GM12873 (cell line): ENCODE results near the gene KCNJ8.

ENCODE experiments used
- TF ChIP-seq, protein P1 (sequence below): IDR thresholded peaks from 2 replicates; pipeline ENCODE4 v1.5.1; 2012; ENCODE audit warnings: low read depth, mild to moderate bottlenecking, moderate library complexity, low read length, control low read depth; ENCODE audit not compliant: insufficient read depth; ENCODE audit errors: missing control alignments

KCNJ8 gene

DNA sequence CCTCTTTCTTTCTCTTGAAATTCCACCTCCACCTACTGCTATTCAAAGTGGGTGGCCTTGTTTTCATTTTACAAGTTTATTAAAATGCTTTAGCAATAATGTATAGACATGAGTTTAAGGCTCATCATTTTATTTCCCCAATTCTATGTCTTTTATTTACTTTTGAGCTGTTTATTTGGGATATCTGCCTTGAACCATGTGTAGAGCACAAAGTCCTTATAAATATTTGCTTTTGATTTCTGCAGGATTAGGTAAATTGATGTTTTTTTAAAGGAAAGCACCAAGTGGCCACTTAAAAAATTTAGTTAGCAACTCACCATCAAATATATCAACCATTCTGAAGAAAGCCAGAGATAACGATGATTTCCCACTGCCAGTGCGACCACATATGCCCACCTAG is 39.8 kb upstream of the KCNJ8 start:
- TF ChIP-seq, protein P1, sequence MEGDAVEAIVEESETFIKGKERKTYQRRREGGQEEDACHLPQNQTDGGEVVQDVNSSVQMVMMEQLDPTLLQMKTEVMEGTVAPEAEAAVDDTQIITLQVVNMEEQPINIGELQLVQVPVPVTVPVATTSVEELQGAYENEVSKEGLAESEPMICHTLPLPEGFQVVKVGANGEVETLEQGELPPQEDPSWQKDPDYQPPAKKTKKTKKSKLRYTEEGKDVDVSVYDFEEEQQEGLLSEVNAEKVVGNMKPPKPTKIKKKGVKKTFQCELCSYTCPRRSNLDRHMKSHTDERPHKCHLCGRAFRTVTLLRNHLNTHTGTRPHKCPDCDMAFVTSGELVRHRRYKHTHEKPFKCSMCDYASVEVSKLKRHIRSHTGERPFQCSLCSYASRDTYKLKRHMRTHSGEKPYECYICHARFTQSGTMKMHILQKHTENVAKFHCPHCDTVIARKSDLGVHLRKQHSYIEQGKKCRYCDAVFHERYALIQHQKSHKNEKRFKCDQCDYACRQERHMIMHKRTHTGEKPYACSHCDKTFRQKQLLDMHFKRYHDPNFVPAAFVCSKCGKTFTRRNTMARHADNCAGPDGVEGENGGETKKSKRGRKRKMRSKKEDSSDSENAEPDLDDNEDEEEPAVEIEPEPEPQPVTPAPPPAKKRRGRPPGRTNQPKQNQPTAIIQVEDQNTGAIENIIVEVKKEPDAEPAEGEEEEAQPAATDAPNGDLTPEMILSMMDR: no peak

DNA sequence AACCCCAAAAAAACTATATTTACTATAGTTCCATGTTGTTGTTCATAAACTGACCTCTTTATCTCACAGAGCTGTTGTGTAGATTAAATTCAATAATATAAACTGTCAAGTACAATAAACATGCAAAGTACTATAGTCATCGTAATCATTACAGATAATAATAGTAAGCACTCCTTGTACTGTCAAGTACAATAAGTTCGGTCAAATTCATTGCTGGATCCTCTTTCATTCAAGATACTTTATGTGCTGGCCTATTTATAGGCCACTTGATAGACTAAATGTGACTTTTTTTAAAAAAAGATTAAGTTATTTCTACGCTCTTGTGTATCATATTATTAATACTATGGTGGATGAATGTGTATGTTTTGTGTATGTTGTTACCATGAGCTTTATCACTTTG is 39.2 kb upstream of the KCNJ8 start:
- TF ChIP-seq, protein P1: no peak

DNA sequence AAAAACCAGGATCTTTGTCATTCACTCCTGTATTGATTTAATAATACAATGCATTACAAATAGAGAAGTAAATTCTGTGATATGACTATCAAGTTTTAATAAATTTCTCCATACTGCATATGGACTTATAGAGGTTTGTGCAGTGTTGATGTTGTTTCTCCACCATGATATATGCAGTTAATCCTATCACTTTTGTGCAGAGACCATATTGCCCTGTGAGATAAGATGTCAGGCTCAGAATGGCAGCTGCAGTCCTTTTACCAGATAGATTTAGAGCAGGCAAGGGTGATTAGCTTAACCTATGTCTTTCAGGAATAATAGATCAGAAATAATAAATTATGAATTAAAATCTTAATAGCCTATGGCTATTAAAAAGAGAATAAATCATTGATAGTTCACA is 38.6 kb upstream of the KCNJ8 start:
- TF ChIP-seq, protein P1: no peak

DNA sequence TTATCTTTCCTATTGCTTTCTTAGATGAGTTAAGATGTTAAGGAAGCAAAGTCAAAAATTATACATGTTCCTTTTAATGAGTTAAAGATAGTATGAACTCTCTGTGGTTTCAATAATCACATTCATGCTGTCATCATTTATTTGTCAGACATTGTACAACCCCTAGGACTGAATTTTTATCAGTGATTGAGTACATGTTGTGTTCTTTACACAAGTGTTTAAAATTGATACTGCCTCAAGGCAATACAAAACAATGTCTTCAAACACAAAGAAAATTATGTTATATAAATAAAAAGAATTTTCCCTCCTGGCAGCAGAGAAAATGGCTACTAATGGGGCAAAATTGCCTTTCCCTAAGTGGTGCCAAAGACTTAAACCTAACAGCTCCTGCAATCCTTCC is 34.6 kb upstream of the KCNJ8 start:
- TF ChIP-seq, protein P1: no peak

DNA sequence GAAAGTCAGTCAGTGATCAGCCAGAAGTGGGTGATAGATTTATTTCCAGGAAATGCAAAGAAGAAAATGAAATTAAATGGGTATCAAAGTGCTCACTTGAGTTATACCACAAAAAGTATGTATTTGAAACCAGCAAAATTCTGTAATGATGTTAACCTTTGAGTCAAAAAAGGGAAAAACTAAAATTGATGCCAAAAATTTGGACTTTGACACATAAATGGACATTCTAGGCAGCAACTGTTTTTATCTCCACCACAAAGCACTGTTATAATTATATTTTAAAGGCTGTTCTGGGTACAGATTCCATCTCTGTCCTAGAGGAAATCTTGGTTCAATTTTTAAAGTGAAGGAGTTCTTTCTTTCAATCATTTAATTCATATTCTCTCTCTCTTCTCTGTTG is 31.7 kb upstream of the KCNJ8 start:
- TF ChIP-seq, protein P1: no peak

DNA sequence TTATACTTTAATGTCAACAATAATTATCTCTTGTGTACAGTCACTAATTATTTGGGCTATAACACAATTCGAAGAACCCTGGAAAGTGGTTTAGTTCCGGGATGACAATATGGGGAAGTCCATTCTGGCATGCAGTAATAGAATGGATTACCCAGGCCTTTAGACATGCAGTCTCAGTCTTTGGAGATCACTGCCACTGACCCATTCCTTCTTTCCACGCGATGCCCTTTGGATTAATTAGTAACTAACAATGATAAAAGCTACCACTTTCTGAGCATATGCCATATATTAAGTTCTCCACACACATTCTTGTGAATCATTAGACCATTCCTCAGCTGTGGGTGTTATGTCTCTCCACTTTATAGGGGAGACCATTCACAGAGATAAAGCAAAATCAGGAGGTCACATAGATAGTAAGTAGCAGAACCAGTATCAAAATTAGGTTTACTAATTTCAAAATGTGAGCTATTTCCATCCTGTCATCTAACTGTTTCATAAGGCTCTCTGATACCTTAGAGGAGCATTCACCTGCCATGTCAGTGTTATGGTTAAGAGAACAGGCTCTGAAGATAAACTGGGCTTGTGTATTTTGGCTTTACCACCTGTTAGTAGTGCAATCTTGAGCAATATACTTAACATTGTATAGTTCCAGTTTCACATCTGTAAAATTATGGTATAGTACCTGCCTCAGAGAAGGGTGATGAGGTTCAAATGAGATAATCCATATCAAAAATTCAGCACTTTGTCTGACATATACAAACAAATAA is 27.2 kb upstream of the KCNJ8 start:
- TF ChIP-seq, protein P1: no peak

DNA sequence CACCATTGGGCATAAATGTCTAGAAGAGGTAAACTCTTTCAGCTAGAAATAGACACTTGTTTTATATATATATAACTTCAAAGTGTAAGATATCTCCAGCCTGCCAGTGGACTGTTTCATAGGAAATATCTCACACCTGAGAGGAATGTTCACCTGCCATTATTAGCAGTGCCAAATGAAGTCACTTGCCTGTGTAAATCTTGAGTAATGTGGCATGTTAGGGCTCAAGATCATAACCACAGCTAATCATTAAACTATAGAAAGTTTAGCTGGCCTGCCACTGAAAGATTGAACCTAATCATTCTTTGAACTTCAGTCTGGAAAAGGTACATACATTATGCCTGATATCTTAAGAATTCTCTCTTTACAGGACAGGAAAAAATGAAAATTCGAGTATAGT is 25.5 kb upstream of the KCNJ8 start:
- TF ChIP-seq, protein P1: no peak
